ENCODE results near the gene MIAT. TPM values are rescaled to one million over a fixed set of nuclear protein-coding genes. Genes with fewer than 3 reads are reported as not detected.

MIAT gene
- total RNA-seq, 1 donor from 2014 or later = 1.4 TPM

DNA sequence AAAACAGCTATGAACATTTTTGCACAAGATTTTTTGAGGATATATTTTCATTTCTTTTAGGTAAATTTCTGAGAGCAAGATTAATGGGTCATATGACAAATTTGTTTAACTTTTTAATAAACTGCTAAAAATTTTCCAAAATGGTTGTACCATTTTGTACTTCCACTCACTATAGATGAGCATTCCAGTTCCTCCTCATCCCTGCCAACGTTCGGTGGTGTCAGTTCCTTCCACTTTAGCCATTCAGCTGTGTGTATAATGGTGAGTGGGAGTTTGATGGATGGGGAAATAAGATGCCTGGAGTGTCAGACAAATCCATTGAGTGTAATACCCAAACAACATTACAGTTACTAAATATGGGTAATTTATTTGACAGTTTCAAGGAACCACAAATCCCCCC is 49.7 kb downstream of the MIAT start:
- H3K4me3 Mint-ChIP-seq (ENCODE audit: low read depth) = no peak overlapping the region

DNA sequence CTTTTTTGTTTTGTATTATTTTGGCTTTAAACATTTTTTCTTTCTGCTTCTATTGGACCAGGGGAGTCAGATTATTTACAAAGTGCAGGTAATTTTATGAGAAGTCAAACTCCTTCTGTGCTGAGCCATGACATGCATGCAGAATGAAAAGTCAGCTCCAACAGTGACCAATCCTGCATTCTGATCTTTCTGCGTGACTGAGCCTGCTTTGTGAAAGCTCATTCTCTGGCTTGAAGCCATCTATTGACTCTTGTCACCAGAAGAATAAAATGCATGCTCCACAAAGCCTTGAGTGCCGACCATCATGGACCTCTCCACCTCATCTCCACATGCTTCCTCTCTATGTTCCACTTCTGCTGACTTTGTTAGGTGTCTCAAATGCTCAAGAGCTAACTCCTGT is 50.2 kb downstream of the MIAT start:
- no peak for DNase-seq (ENCODE audit: low spot score, unreplicated experiment)
- peaks cover 6% of the 10 kb centered on the region for H3K9me3 Mint-ChIP-seq (ENCODE audit: low read depth)
- H3K27me3 Mint-ChIP-seq = no peaks in the 10 kb centered on the region
- H3K27ac Mint-ChIP-seq = no peak overlapping the region
- H3K36me3 Mint-ChIP-seq (ENCODE audit: insufficient read depth) = peaks cover 10% of the 10 kb centered on the region
- no peaks in the 10 kb centered on the region for H3K4me1 Mint-ChIP-seq (ENCODE audit: low read depth)
- TF ChIP-seq, protein P1, sequence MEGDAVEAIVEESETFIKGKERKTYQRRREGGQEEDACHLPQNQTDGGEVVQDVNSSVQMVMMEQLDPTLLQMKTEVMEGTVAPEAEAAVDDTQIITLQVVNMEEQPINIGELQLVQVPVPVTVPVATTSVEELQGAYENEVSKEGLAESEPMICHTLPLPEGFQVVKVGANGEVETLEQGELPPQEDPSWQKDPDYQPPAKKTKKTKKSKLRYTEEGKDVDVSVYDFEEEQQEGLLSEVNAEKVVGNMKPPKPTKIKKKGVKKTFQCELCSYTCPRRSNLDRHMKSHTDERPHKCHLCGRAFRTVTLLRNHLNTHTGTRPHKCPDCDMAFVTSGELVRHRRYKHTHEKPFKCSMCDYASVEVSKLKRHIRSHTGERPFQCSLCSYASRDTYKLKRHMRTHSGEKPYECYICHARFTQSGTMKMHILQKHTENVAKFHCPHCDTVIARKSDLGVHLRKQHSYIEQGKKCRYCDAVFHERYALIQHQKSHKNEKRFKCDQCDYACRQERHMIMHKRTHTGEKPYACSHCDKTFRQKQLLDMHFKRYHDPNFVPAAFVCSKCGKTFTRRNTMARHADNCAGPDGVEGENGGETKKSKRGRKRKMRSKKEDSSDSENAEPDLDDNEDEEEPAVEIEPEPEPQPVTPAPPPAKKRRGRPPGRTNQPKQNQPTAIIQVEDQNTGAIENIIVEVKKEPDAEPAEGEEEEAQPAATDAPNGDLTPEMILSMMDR (IDR thresholded peaks at IDR 0.05; ENCODE audit: unreplicated experiment) = no peak
- H3K4me3 Mint-ChIP-seq (ENCODE audit: low read depth) = no peak overlapping the region

More for the DNA sequence above, 49.7 kb downstream of the MIAT start:
- peaks cover 10% of the 10 kb centered on the region for H3K36me3 Mint-ChIP-seq (ENCODE audit: insufficient read depth)
- H3K4me1 Mint-ChIP-seq (ENCODE audit: low read depth) = no peaks in the 10 kb centered on the region
- no peak for DNase-seq (ENCODE audit: low spot score, unreplicated experiment)
- H3K9me3 Mint-ChIP-seq (ENCODE audit: low read depth) = peaks cover 6% of the 10 kb centered on the region
- no peaks in the 10 kb centered on the region for H3K27me3 Mint-ChIP-seq
- H3K27ac Mint-ChIP-seq = no peak overlapping the region
- TF ChIP-seq, protein P1 (IDR thresholded peaks at IDR 0.05; ENCODE audit: unreplicated experiment) = no peak

DNA sequence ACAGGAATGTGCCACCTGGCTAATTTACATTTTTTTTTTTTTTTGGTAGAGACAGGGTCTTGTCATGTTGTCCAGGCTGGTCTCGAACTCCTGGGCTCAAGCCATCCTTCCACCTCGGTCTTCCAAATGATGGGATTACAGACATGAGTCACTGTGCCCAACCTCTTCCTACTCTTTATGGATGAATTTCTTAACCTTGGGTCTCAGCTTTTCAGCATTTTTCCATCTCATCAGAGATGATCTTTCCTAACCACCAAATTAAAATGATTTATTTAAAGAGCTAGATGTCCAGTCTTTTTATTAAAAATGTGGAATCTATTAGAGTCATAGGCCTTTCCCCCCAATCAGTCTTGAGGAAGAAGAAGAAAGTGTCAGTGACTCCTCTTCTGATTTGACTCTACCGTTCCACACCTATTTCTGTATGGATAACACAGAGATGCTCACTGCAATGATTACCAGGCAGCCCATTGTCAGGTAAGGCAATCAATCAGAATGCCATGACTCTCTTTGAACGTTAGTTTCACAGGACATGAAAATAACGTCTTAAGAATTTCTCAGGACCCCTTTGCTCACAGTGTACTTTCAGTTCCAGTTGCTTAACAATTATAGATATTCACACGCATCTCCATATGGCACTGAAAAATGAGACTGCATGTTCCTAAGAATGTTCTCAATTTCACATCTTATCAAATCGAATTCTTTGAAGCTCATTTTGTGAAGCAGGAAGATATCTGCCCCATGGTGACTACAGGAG is 51.0 kb downstream of the MIAT start:
- peaks cover 6% of the 10 kb centered on the region for H3K9me3 Mint-ChIP-seq (ENCODE audit: low read depth)
- H3K4me1 Mint-ChIP-seq (ENCODE audit: low read depth) = no peaks in the 10 kb centered on the region
- H3K4me3 Mint-ChIP-seq (ENCODE audit: low read depth) = no peak overlapping the region
- DNase-seq (ENCODE audit: low spot score, unreplicated experiment) = no peak
- TF ChIP-seq, protein P1 (IDR thresholded peaks at IDR 0.05; ENCODE audit: unreplicated experiment) = no peak
- H3K27me3 Mint-ChIP-seq = no peaks in the 10 kb centered on the region
- H3K36me3 Mint-ChIP-seq (ENCODE audit: insufficient read depth) = peaks cover 10% of the 10 kb centered on the region
- H3K27ac Mint-ChIP-seq = no peak overlapping the region

DNA sequence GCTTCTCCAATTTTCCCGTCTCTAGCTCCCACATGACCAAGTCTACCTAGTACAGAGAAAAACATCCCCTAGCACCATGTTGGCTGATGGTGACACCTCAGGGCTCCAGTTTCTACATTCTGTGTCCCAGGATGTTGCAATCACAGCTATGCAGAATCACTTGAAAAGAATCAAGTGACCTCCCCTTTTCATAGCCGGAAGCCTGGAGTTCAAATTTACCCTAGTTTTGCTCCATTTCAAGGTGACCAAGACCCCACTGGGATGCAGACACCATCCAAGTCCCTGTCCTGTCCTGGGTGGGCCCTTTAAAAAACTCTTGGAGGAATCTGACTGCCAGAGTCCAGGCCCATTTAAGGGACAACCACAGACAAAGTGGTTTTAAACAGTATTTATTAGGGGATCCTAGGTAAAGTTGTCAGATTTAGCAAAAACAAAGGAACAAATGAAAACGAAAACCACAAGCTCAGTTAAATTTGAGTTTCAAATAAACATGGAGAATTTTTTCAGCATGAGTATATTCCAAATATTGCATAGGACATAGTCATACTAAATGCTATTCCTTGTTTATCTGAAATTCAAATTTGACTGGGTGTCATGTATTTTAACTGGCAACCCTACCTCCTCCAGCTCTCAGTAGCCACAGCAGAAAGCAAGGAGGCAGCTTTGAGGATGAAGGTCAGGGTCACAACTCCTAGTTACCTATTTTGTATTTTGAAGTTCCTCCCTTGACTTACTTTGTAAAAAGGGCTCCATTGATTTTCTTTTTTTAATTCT is 52.4 kb downstream of the MIAT start:
- H3K27me3 Mint-ChIP-seq = no peaks in the 10 kb centered on the region
- H3K4me1 Mint-ChIP-seq (ENCODE audit: low read depth) = peaks cover 6% of the 10 kb centered on the region
- DNase-seq (ENCODE audit: low spot score, unreplicated experiment) = no peak
- TF ChIP-seq, protein P1 (IDR thresholded peaks at IDR 0.05; ENCODE audit: unreplicated experiment) = no peak
- no peak overlapping the region for H3K27ac Mint-ChIP-seq
- peaks cover 10% of the 10 kb centered on the region for H3K36me3 Mint-ChIP-seq (ENCODE audit: insufficient read depth)
- H3K9me3 Mint-ChIP-seq (ENCODE audit: low read depth) = peaks cover 6% of the 10 kb centered on the region
- no peak overlapping the region for H3K4me3 Mint-ChIP-seq (ENCODE audit: low read depth)

DNA sequence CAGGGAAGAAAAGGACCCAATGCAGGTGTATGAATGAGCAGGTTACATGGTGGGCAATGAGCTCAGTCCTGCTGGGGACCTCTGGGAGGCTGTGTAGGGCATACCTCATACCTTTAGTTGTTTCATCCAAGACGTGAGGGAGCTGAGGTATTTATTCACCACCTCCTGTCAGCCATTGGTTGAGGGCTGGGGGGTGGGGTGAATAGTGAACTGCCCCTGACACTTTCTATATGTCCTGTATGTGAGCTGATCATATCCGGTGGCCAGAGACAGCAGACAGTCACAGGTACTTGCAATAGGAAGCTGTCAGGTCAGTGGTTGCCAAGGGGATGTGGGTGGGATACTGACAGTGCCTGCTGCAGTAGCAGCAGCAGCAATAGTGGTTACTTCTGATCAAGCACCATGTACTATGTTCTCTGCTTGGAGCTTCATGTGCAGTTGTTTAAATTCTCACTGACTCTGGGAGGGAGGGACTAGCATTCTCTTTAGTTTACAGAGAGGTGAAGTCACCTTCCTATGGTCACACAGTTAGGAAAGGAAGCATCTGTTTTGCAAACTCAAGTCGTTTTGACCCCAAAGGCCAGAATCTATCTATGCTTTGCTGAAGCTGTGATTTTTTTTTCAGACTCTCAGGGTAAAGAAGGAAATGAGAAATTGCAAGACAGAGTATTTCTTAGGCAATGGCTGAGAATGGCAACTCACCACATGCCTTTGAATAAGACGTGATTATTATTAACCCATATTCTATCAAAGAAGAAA is 54.0 kb downstream of the MIAT start:
- Mint-ChIP-seq H3K4me3 (ENCODE audit: low read depth) (no peak overlapping the region), H3K9me3 (ENCODE audit: low read depth) (peaks cover 6% of the 10 kb centered on the region), H3K36me3 (ENCODE audit: insufficient read depth) (peaks cover 9% of the 10 kb centered on the region), H3K27ac (no peak overlapping the region), H3K4me1 (ENCODE audit: low read depth) (peaks cover 7% of the 10 kb centered on the region), H3K27me3 (no peaks in the 10 kb centered on the region)
- TF ChIP-seq, protein P1 (IDR thresholded peaks at IDR 0.05; ENCODE audit: unreplicated experiment) = no peak
- no peak for DNase-seq (ENCODE audit: low spot score, unreplicated experiment)
